K562 (cell line): Measurements from ENCODE around the gene ABCF3. TPM values are rescaled to one million over a fixed set of nuclear protein-coding genes. Genes with fewer than 3 reads are reported as not detected.
A peak's percentile ranks its signal among the peaks of the same experiment; 100 is the strongest.

Source experiments
- BACH1 ChIP-seq: fragments of 200-800 bp; sonication (Bioruptor generic); IDR thresholded peaks from 2 replicates; pipeline ENCODE4 v1.6.1; 2016; ENCODE audit warnings: missing genetic modification characterization, missing compliant biosample characterization
- CHD7 ChIP-seq: fragments of 200-600 bp; sonication (generic); IDR thresholded peaks from one replicate; pipeline ENCODE4 v1.6.1; 2012; ENCODE audit warnings: mild to moderate bottlenecking, low read depth, low read length, inconsistent platforms
- COPS2 ChIP-seq: fragments of 450-650 bp; conservative IDR thresholded peaks from 2 replicates; pipeline ENCODE4 v1.6.1; 2016; ENCODE audit warnings: mild to moderate bottlenecking, moderate library complexity
- CREM ChIP-seq: IDR thresholded peaks from 2 replicates; pipeline ENCODE4 v1.6.1; 2014; ENCODE audit warnings: antibody characterized with exemption, low read depth
- DEAF1 ChIP-seq: fragments of 450-650 bp; formaldehyde crosslinking; IDR thresholded peaks from 2 replicates; pipeline ENCODE4 v1.4.0; 2020; ENCODE audit warnings: mild to moderate bottlenecking, moderate library complexity
- ETV6 ChIP-seq, 3 experiments: fragments of 150-350 bp in 1 of 3; sonication (generic) in 1 of 3; formaldehyde crosslinking in 1 of 3; IDR thresholded peaks; 2 replicates each; pipeline versions ENCODE4 v1.6.1 to v1.8.0; 2014 to 2022; ENCODE audit warnings: borderline replicate concordance in 2 of 3, low read depth in 2 of 3, antibody characterized with exemption in 1 of 3, low read length in 1 of 3, mild to moderate bottlenecking in 1 of 3, missing genetic modification reagents in 1 of 3
- NR2C1 ChIP-seq, 2 experiments: fragments of 450-650 bp; IDR thresholded peaks; 2 replicates each; pipeline ENCODE4 v1.6.1; 2017; ENCODE audit warnings: mild to moderate bottlenecking in 2 of 2, antibody characterized with exemption in 1 of 2, inconsistent platforms in 1 of 2, missing compliant biosample characterization in 1 of 2, missing genetic modification characterization in 1 of 2
- PREB ChIP-seq: sonication (generic); formaldehyde crosslinking; IDR thresholded peaks from 2 replicates; pipeline ENCODE4 v1.8.1; 2023; ENCODE audit warnings: mild to moderate bottlenecking, missing genetic modification reagents
- SPI1 ChIP-seq: IDR thresholded peaks from 2 replicates; pipeline ENCODE4 v1.6.1; 2011; ENCODE audit warnings: low read depth, low read length, control low read depth, borderline replicate concordance
- TFAP4 ChIP-seq: sonication (generic); formaldehyde crosslinking; IDR thresholded peaks from 2 replicates; pipeline ENCODE4 v1.8.0; 2022; ENCODE audit warnings: missing genetic modification reagents, mild to moderate bottlenecking, moderate library complexity, borderline replicate concordance
- ZC3H11A ChIP-seq: IDR thresholded peaks from 2 replicates; pipeline ENCODE4 v1.6.1; 2012; ENCODE audit warnings: low read depth, low read length, improper control_type of control experiment
- ZNF174 ChIP-seq: fragments of 250-450 bp; sonication (Bioruptor Pico); IDR thresholded peaks from 2 replicates; pipeline ENCODE4 v1.4.0; 2020; ENCODE audit warnings: mild to moderate bottlenecking
- polyA plus RNA-seq, 8 experiments: library from polyadenylated mRNA; depleted of rRNA in 4 of 8; stranded (reverse) in 5 of 8; unstranded in 3 of 8; fragments of >200 nt; fragmentation: Nextera tagmentation in 2 of 8; fragmentation: Illumina TruSeq in 1 of 8; extraction: Ambion mirVana in 2 of 8; extraction: Trizol in 1 of 8; gene quantifications; 2 replicates each; pipeline versions ENCODE4 v1.2.1 to v1.2.3, GENCODE V29; 2011 to 2014; ENCODE audit warnings: inconsistent platforms in 1 of 8, missing spikeins in 1 of 8
- total RNA-seq, 7 experiments: library from RNA; depleted of rRNA in 6 of 7; stranded (reverse); fragments of >200 nt in 6 of 7; fragmentation: Illumina TruSeq in 2 of 7; extraction: Trizol in 2 of 7; gene quantifications; 2 replicates each; pipeline versions ENCODE4 v1.2.1 to v1.2.3, GENCODE V29; 2011 to 2021; ENCODE audit warnings: low replicate concordance in 1 of 7

ABCF3 gene
- total and polyA plus RNA-seq, 9 of the 15 experiments (the other 6 are each of a cell fraction or from before 2014, with no cell fraction given), result 6.7 to 77.9 (median 45.1) TPM

GRCh38 chr3:184174284-184174645 is 11.7 kb upstream of the ABCF3 start (continued):
- TF ChIP-seq ETV6 (IDR thresholded peaks at IDR 0.05; ENCODE audit: borderline replicate concordance in 1 of 2, low read depth in 2 of 2, low read length in 1 of 2), result no peak
- no peak for TF ChIP-seq ETV6 (CRISPR knock-in tag; IDR thresholded peaks at IDR 0.05; ENCODE audit: borderline replicate concordance)
- TF ChIP-seq NR2C1 (IDR thresholded peaks at IDR 0.05), result 0 out of 2 replicates have a peak, but pooled peaks have one; percentile 32
- no peak for TF ChIP-seq NR2C1 (tag; IDR thresholded peaks at IDR 0.05)
- TF ChIP-seq TFAP4 (CRISPR knock-in tag), result no peak
- no peak for TF ChIP-seq PREB (CRISPR knock-in tag)
- TF ChIP-seq SPI1, result peak; percentile 62; the same call in 1 of the 2 replicates
- no peak for TF ChIP-seq ZNF174 (CRISPR knock-in tag)
- peak; percentile 32; the same call in 1 of the 2 replicates for TF ChIP-seq ZC3H11A
- TF ChIP-seq CHD7, result no peak
- peak; percentile 57; the same call in 1 of the 2 replicates for TF ChIP-seq BACH1 (tag)
- TF ChIP-seq CREM, result no peak
- TF ChIP-seq DEAF1, result no peak
- TF ChIP-seq COPS2, result no peak
